Measurements from ENCODE around the gene ARHGAP1.

The ARHGAP1 gene

DNA sequence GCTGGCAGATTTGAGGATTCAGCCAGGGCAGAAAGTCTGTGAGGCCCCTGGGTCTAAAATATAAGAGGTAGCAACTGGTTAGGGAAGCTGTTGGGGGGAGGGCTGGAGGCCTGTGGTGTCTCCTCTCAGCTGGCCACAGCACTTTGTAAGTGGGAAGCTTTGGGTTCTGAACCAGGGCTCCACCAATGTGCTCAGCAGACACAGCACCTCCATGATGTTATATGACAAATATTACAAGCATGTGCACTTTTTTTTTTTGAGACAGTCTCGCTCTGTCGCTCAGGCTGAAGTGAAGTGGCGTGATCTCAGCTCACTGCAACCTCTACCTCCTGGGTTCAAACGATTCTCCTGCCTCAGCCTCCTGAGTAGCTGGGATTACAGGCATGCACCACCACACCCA lies 8.0 kb downstream of the ARHGAP1 start:
- no peak for DNase-seq

- DNase-seq, result no peak
Observed at GRCh38 chr11:46690702-46691101, 9.7 kb downstream of the ARHGAP1 start.

DNA sequence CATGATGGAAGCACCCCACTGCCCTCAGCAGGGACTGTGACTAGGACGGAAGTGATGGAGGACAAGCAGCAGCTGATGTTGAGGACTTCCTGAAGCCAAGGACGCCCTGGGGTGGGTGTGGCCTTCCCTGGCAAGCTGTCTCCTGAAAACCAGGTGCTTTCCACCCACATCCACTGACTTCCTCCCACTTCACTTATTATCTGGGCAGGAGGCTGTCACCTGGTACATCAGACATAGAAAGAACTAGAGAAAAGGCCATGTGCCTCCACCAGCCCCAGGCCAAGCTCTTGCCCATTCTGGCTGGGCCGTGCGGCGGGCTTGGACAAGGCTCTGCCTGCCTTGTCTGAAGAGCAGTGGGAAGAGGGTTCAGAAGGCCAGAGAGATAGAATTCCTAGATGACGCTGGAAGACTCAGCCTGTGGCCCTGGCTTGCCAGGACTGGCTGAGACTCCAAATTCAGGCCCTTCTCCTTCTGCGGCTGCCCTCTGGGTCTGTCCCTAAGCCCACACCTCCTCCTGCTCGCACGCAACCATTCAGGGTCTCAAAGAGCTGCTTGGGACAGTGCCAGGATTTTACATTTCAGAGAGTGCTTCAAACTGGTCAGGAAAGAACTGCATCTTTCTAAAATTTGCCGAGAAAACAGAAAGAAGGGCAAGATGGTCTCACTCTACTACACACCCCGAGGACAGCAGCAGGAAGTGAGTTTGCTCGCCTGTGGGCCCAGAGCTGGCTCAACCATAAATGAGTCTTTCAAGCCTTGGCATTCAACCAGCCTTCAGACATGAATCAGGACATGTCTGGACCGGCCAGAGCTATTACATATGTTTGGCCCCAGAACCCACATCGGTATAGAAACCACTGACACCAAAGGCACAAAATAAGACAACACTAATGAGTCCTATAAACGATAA lies 13.3 kb downstream of the ARHGAP1 start:
- DNase-seq, result no peak

- no peak for DNase-seq
Observed at GRCh38 chr11:46684367-46684766, 16.1 kb downstream of the ARHGAP1 start.

DNA sequence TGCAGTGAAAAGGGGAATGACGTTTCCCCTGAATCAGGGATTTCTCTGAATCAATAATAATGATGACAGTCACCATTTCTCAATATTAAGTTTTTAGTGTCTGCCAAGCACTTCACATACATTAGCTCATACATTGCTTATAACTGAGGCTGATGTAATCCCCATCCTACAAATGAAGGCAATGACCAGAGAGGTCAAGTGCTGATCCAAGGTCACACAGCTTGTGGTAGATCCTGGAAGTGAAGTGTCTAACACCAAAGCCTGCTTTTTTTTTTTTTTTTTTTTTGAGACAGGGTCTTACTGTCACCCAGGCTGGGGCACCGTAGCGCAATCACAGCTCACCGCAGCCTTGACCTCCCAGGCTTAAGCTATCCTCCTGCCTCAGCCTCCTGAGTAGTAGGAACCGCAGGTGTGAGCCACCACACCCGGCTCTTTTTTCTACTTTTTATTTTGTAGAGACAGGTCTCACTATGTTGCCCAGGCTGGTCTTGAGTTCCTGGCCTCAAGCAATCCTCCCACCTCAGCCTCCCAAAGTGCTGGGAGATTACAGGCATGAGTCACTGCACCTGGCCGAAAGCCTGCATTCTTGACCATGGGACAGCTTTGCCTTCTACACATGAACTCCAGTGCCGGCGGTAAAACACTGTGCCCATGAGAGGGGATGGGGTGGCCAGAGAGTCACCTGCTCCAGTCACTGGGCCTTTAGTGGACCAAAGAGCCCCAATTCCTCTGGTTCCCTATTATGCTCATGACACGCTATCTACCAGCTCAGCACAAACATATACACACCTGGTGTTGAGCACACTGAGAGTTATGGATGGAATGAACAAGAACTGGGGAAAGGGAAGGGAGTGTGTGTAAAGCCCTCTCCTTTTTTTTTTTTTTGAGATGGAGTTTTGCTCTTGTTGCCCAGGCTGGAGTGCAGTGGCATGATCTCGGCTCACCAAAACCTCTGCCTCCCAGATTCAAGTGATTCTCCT lies 17.4 kb downstream of the ARHGAP1 start:
- no peak for DNase-seq

DNA sequence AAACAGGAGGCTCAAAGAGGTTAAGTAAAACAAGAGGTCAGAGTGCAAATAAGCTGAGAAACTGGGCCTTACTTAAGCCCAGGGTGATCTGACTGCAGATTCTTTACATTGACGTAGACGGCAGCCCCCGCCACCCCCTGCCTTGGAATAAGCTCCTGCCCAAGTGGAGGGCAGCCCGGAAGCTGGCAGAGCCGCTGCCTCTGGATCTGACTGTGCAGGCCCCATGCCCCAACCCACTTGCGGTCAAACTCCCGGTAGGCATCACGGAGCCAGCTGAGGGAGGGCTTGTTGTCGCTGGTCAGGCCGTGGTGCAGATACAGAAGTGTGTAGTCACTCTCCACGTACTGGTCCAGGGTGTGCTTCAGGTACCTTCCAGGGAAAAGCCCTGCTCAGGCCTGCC lies 18.6 kb downstream of the ARHGAP1 start:
- DNase-seq, result no peak

- no peak for DNase-seq
Observed at GRCh38 chr11:46680815-46681214, 19.6 kb downstream of the ARHGAP1 start.

DNA sequence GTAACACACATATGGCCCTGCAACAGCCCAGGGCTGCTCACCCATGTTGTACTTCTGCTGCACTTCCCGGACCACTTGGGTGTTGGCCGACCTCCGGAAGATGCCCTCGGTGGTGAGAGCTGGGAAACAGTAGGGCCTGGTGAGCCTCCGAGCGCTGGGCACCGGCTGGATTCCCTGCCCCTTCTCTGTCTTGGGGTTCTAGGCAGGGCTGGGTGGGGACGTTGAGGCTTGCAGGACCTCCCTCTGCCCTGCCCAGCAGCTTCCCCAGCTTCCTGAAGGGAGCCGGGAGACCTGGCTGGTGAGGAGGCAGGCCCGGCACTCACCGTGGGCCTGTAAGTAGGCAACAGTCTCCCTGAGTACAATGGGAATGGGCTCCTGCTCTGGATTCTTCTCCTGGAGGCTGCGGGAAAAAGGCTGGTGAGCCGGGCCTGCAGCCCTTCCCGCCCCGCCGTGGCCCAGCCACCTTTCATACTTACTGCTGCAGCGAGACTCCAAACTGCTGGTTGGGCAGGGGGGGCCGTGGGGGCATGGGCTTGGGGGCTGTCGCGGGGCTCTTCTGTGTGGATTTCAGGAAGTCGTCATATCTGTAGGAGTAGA lies 20.2 kb downstream of the ARHGAP1 start:
- no peak for DNase-seq

GRCh38 chr11:46679241-46680163 lies 20.9 kb downstream of the ARHGAP1 start:
- no peak for DNase-seq

DNA sequence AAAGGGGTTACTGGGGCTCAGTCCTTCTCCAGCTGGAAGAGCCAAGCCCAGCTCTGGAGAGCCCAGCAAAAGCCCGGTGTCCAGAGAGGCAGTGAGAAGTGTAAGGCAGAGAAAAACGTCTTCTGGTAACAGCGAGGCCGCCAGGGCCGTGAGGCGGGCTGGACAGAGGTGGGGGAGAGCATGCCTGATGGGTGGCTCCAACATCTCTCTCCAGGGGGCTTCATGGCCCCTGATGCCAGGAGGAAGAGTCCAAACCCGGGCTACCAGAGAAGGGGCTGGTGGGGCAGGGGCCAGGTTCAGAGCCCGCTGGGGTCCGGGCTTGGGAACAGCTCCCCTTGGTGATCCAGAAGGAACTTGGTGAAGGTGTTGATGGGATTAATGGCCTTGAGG lies 21.7 kb downstream of the ARHGAP1 start:
- no peak for DNase-seq

DNA sequence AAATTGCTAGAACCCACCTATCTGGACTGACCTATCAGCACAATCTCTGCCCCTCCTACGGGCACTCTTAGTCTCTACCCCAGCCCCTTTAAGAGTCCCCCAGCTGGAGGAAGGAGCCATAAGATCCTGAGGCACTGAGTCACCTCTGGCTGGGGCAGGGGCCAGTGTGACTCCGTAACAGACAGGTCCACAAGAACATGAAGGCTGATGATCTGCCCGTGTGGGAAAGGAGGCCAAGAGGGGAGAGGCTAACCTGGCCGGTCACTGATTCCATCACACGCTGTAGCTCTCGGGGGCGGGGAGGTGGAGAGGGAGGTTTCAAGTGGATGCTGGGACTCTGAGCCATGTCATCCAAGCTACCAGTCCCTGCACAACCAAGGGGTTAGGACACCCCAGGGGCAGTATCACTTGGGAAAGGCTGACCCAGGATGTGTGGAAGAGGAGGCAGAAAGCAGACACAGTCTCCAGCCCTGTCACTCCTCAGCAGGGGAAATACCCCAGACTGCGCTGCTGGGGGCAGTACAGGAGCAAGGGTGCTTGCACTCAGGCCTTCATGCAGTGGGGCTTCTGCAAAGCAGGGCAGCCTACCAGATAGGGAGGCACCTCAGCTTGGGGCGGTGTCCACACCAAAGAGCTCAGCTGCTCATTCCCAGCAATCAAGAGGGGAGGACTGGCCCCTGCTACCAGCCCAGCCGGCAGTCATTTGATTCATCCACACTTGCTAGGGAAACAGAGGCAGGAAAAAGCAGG lies 22.3 kb downstream of the ARHGAP1 start:
- DNase-seq, result no peak

- DNase-seq, result no peak
Observed at GRCh38 chr11:46677169-46677568, 23.2 kb downstream of the ARHGAP1 start.

GRCh38 chr11:46676436-46677158 lies 23.8 kb downstream of the ARHGAP1 start:
- peak; percentile 71 to 73 (median 72) for DNase-seq

GRCh38 chr11:46675949-46676348 lies 24.5 kb downstream of the ARHGAP1 start:
- no peak for DNase-seq

DNA sequence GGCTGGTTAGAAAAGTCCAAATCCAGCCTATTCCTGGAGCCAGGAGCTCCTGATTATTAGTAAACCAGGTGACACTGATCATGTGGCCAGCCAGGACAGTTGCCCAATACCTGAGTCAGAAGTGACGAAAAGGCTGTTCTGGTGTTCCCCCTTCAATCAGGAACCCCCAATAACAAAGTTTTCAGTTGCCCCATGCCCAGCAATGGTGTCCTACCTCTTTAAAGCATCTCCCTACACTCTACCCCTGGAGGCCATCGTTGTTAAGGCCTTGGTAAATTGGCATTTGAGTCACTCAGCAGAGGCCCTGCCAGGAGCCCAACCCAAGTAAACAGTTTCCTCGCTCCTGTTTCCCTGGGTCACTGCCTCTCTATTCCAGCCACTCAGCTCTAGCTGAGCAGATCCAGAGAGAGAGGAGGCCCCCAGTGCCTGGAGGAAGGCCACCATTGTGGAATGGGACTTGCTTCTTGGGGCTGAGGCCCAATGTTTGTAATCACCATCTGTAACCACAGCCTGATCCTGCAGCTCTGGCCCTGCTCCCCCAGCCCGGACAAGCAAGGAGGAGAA lies 25.0 kb downstream of the ARHGAP1 start:
- peak; percentile 54 to 79 (median 56) for DNase-seq

- peak; percentile 23 to 32 (median 25) for DNase-seq
Observed at GRCh38 chr11:46674463-46675287, 25.7 kb downstream of the ARHGAP1 start.

GRCh38 chr11:46673713-46674462 lies 26.5 kb downstream of the ARHGAP1 start:
- no peak for DNase-seq

GRCh38 chr11:46672381-46672839 lies 28.0 kb downstream of the ARHGAP1 start:
- DNase-seq, result peak in 1 of 3 donors; percentile 6
